Measurements from ENCODE around the gene SLC9C2.
"Not testable (repeated sequence)": the region's sequence is repeated elsewhere in the genome, so short reads cannot be mapped to it uniquely, and the experiment has no call there.

SLC9C2 gene

GRCh38 chr1:173581383-173582079 lies 21.3 kb downstream of the SLC9C2 start:
- DNase-seq (ENCODE audit: low read depth) = no peak

GRCh38 chr1:173580658-173581057 lies 22.2 kb downstream of the SLC9C2 start:
- no peak for DNase-seq (ENCODE audit: low read depth)

- DNase-seq (ENCODE audit: low read depth) = no peak
Observed at GRCh38 chr1:173580071-173580470, 22.8 kb downstream of the SLC9C2 start.

GRCh38 chr1:173573596-173573995 lies 29.3 kb downstream of the SLC9C2 start:
- DNase-seq (ENCODE audit: low read depth) = no peak

- DNase-seq (ENCODE audit: low read depth) = no peak
Observed at GRCh38 chr1:173572201-173572873, 30.5 kb downstream of the SLC9C2 start.

- DNase-seq (ENCODE audit: low read depth) = no peak
Observed at GRCh38 chr1:173570370-173571007, 32.4 kb downstream of the SLC9C2 start.

GRCh38 chr1:173568483-173568882 lies 34.4 kb downstream of the SLC9C2 start:
- DNase-seq (ENCODE audit: low read depth) = no peak

GRCh38 chr1:173563846-173564245 lies 39.0 kb downstream of the SLC9C2 start:
- not testable (repeated sequence) for DNase-seq (ENCODE audit: low read depth)

GRCh38 chr1:173562813-173563212 lies 40.1 kb downstream of the SLC9C2 start:
- no peak for DNase-seq (ENCODE audit: low read depth)

- no peak for DNase-seq (ENCODE audit: low read depth)
Observed at GRCh38 chr1:173561263-173561662, 41.6 kb downstream of the SLC9C2 start.

- no peak for DNase-seq (ENCODE audit: low read depth)
Observed at GRCh38 chr1:173560285-173560880, 42.5 kb downstream of the SLC9C2 start.

GRCh38 chr1:173555651-173556305 lies 47.1 kb downstream of the SLC9C2 start:
- no peak for DNase-seq (ENCODE audit: low read depth)

- no peak for DNase-seq (ENCODE audit: low read depth)
Observed at GRCh38 chr1:173554541-173555250, 48.2 kb downstream of the SLC9C2 start.

GRCh38 chr1:173554089-173554488 lies 48.8 kb downstream of the SLC9C2 start:
- DNase-seq (ENCODE audit: low read depth) = no peak

GRCh38 chr1:173553312-173553711 lies 49.6 kb downstream of the SLC9C2 start:
- no peak for DNase-seq (ENCODE audit: low read depth)

GRCh38 chr1:173551699-173552098 lies 51.2 kb downstream of the SLC9C2 start:
- no peak for DNase-seq (ENCODE audit: low read depth)

- DNase-seq (ENCODE audit: low read depth) = no peak
Observed at GRCh38 chr1:173549813-173550212, 53.1 kb downstream of the SLC9C2 start.

- DNase-seq (ENCODE audit: low read depth) = no peak
Observed at GRCh38 chr1:173545688-173546087, 57.2 kb downstream of the SLC9C2 start.

GRCh38 chr1:173536223-173536622 lies 66.6 kb downstream of the SLC9C2 start:
- DNase-seq (ENCODE audit: low read depth) = no peak

- no peak for DNase-seq (ENCODE audit: low read depth)
Observed at GRCh38 chr1:173532237-173532636, 70.6 kb downstream of the SLC9C2 start.

GRCh38 chr1:173530795-173531693 lies 71.8 kb downstream of the SLC9C2 start:
- no peak for DNase-seq (ENCODE audit: low read depth)
